Adrenal gland (tissue), 19 donors: ENCODE results near the gene PPCS. TPM values are rescaled to one million over a fixed set of nuclear protein-coding genes. Genes with fewer than 3 reads are reported as not detected.

ENCODE experiments used
- DNase-seq, 7 donors: peaks; one replicate each; pipeline ENCODE4 v3.0.0-alpha.2; 2019 to 2020
- H3K27ac ChIP-seq, 5 donors: fragments of 200-600 bp; sonication (generic) in 4 of 5; 1 replicate in 3 of 5; 2 replicates in 2 of 5; pipeline versions ENCODE4 v1.5.1 to v1.8.0; 2016 to 2020; ENCODE audit warnings: mild to moderate bottlenecking in 1 of 5
- H3K27me3 ChIP-seq: fragments of 200-600 bp; 2 replicates; pipeline ENCODE4 v1.8.0; 2021
- H3K36me3 ChIP-seq, 2 donors: fragments of 200-600 bp; replicated peaks in 1 of 2; 1 replicate in 1 of 2; 2 replicates in 1 of 2; pipeline versions ENCODE4 v1.5.1 to v1.8.0; 2018 to 2022
- H3K4me1 ChIP-seq, 2 donors: fragments of 200-600 bp; replicated peaks in 1 of 2; 1 replicate in 1 of 2; 2 replicates in 1 of 2; pipeline versions ENCODE4 v1.5.1 to v1.8.0; 2018 to 2021
- H3K4me3 ChIP-seq, 4 donors: fragments of 200-600 bp; sonication (generic) in 3 of 4; one replicate each; pipeline ENCODE4 v1.5.1; 2016 to 2018
- H3K9me3 ChIP-seq, 3 donors: fragments of 200-600 bp; sonication (generic) in 1 of 3; replicated peaks in 1 of 3; 1 replicate in 2 of 3; 2 replicates in 1 of 3; pipeline versions ENCODE4 v1.5.1 to v1.8.0; 2016 to 2021
- POLR2A ChIP-seq, 2 donors: fragments of 450-650 bp; IDR thresholded peaks; one replicate each; pipeline ENCODE4 v1.6.1; 2017; ENCODE audit warnings: antibody characterized with exemption in 2 of 2, mild to moderate bottlenecking in 2 of 2, moderate library complexity in 1 of 2
- WGBS, 4 donors: extraction: QIAGEN DNeasy Blood & Tissue Kit in 2 of 4; methylation state at CpG; one replicate each; pipeline versions ENCODE4 v1.1.5 to v1.1.7; 2013 to 2017; 5-methylcytosine and 5-hydroxymethylcytosine counted together
- intact Hi-C, 2 donors: fragments of 100-400 bp; cut with DNase I; formaldehyde crosslinking; loops; one replicate each; pipeline versions ENCODE4 v1.14.1 to v1.15.0; 2022 to 2023
- long read RNA-seq, 10 donors: library from polyadenylated mRNA in 3 of 10; unstranded in 2 of 10; stranded (forward) in 1 of 10; transcript quantifications; one replicate each; pipeline ENCODE4 v2.0.0 and lab custom pipeline, GENCODE V29; 2021 to 2026
- polyA plus RNA-seq, 3 donors: library from polyadenylated mRNA; stranded (reverse); fragments of 200-250 nt in 2 of 3; fragments of 350-450 nt in 1 of 3; fragmentation: Illumina TruSeq in 1 of 3; extraction: RNeasy Lipid Tissue Mini Kit (QIAGEN cat#74804) in 1 of 3; gene quantifications; one replicate each; pipeline ENCODE4 v1.2.3, GENCODE V29; 2013 to 2014
- total RNA-seq, 9 donors: library from RNA; depleted of rRNA in 4 of 9; stranded (reverse); fragments of >200 nt in 4 of 9; fragments of 120-200 nt in 1 of 9; fragmentation: NEBNext Ultra II Directional in 1 of 9; extraction: Animal tissue kit (Norgen Biotek cat#: 25700) in 1 of 9; gene quantifications; one replicate each; pipeline versions ENCODE4 v1.1.0 to v1.2.4, GENCODE V29; 2013 to 2023
- TF ChIP-seq, protein P1 (sequence below), 6 experiments: fragments of 450-650 bp in 4 of 6; fragments of 200-600 bp in 2 of 6; sonication (generic) in 1 of 6; IDR thresholded peaks; 1 replicate in 5 of 6; 2 replicates in 1 of 6; pipeline versions ENCODE4 v1.5.1 to v1.8.0; 2016 to 2021; ENCODE audit warnings: antibody characterized with exemption in 6 of 6, mild to moderate bottlenecking in 2 of 6, moderate library complexity in 1 of 6
- donor health status: healthy with polysubstance abuse.
- donor health status: Bipolar disorder and iron deficiency.
- donor health status: DM: yes; HTN: yes; CAD: no.
- donor health status: DM: no; HTN: no; CAD: no.
- donor health status: DM: no; HTN: no; CAD: no.
- donor health status: DM: yes; HTN: yes; CAD: no.

Gene PPCS
- total RNA-seq (100 to 1,000 TPM in 3 of 9 donors, 10 to 100 TPM in 6; 48.7 to 141 (median 89.1) TPM), polyA plus RNA-seq (100 to 1,000 TPM in 1 of 3 donors, 10 to 100 TPM in 2; 85.9 to 191 (median 92.7) TPM)
- long read RNA-seq, donor 1, transcript PPCS-201 (3 exons, 984 nt): minor isoform, 30 of 77 reads
- long read RNA-seq, donor 1, transcript PPCS-203 (3 exons, 1,431 nt): major isoform, 42 of 77 reads
- long read RNA-seq, donor 1, partial matches to known transcripts: 0 of 77 reads
- long read RNA-seq, donor 1, other reads (novel, unspliced or antisense): 0 of 77 reads
- long read RNA-seq, donor 2, transcript PPCS-201 (3 exons, 984 nt): minor isoform, 15 of 52 reads
- long read RNA-seq, donor 2, transcript PPCS-203 (3 exons, 1,431 nt): major isoform, 31 of 52 reads
- long read RNA-seq, donor 2, partial matches to known transcripts: 0 of 52 reads
- long read RNA-seq, donor 2, other reads (novel, unspliced or antisense): 0 of 52 reads
- long read RNA-seq, donor 3, transcript PPCS-203 (3 exons, 1,431 nt): major isoform, 24 of 72 reads
- long read RNA-seq, donor 3, transcript PPCS-201 (3 exons, 984 nt): minor isoform, 16 of 72 reads
- long read RNA-seq, donor 3, partial matches to known transcripts: 28 of 72 reads
- long read RNA-seq, donor 3, other reads (novel, unspliced or antisense): 0 of 72 reads
- long read RNA-seq, donor 4, transcript PPCS-203 (3 exons, 1,431 nt): major isoform, 84 of 172 reads
- long read RNA-seq, donor 4, transcript PPCS-201 (3 exons, 984 nt): minor isoform, 72 of 172 reads
- long read RNA-seq, donor 4, partial matches to known transcripts: 0 of 172 reads
- long read RNA-seq, donor 4, other reads (novel, unspliced or antisense): 13 of 172 reads
- long read RNA-seq, donor 5, transcript PPCS-206 (3 exons, 641 nt): minor isoform, 5 of 161 reads
- long read RNA-seq, donor 5, transcript PPCS-203 (3 exons, 1,431 nt): major isoform, 89 of 161 reads
- long read RNA-seq, donor 5, transcript PPCS-201 (3 exons, 984 nt): minor isoform, 37 of 161 reads
- long read RNA-seq, donor 5, partial matches to known transcripts: 18 of 161 reads
- long read RNA-seq, donor 5, other reads (novel, unspliced or antisense): 10 of 161 reads
- long read RNA-seq, donor 6, transcript PPCS-203 (3 exons, 1,431 nt): major isoform, 41 of 78 reads
- long read RNA-seq, donor 6, transcript PPCS-201 (3 exons, 984 nt): minor isoform, 23 of 78 reads
- long read RNA-seq, donor 6, partial matches to known transcripts: 0 of 78 reads
- long read RNA-seq, donor 6, other reads (novel, unspliced or antisense): 12 of 78 reads
- long read RNA-seq, donor 7, transcript PPCS-203 (3 exons, 1,431 nt): major isoform, 17 of 38 reads
- long read RNA-seq, donor 7, transcript PPCS-201 (3 exons, 984 nt): minor isoform, 7 of 38 reads
- long read RNA-seq, donor 7, partial matches to known transcripts: 14 of 38 reads
- long read RNA-seq, donor 7, other reads (novel, unspliced or antisense): 0 of 38 reads
- long read RNA-seq, donor 8, transcript PPCS-203 (3 exons, 1,431 nt): major isoform, 42 of 65 reads
- long read RNA-seq, donor 8, transcript PPCS-201 (3 exons, 984 nt): minor isoform, 19 of 65 reads
- long read RNA-seq, donor 8, partial matches to known transcripts: 0 of 65 reads
- long read RNA-seq, donor 8, other reads (novel, unspliced or antisense): 0 of 65 reads
- long read RNA-seq, donor 9, transcript PPCS-207 (2 exons, 1,617 nt): minor isoform, 6 of 73 reads
- long read RNA-seq, donor 9, transcript PPCS-201 (3 exons, 984 nt): minor isoform, 29 of 73 reads
- long read RNA-seq, donor 9, transcript PPCS-203 (3 exons, 1,431 nt): major isoform, 33 of 73 reads
- long read RNA-seq, donor 9, partial matches to known transcripts: 0 of 73 reads
- long read RNA-seq, donor 9, other reads (novel, unspliced or antisense): 0 of 73 reads
- long read RNA-seq, donor 10, transcript PPCS-201 (3 exons, 984 nt): minor isoform, 10 of 34 reads
- long read RNA-seq, donor 10, transcript PPCS-203 (3 exons, 1,431 nt): major isoform, 11 of 34 reads
- long read RNA-seq, donor 10, partial matches to known transcripts: 10 of 34 reads
- long read RNA-seq, donor 10, other reads (novel, unspliced or antisense): 0 of 34 reads

- TF ChIP-seq, protein P1, sequence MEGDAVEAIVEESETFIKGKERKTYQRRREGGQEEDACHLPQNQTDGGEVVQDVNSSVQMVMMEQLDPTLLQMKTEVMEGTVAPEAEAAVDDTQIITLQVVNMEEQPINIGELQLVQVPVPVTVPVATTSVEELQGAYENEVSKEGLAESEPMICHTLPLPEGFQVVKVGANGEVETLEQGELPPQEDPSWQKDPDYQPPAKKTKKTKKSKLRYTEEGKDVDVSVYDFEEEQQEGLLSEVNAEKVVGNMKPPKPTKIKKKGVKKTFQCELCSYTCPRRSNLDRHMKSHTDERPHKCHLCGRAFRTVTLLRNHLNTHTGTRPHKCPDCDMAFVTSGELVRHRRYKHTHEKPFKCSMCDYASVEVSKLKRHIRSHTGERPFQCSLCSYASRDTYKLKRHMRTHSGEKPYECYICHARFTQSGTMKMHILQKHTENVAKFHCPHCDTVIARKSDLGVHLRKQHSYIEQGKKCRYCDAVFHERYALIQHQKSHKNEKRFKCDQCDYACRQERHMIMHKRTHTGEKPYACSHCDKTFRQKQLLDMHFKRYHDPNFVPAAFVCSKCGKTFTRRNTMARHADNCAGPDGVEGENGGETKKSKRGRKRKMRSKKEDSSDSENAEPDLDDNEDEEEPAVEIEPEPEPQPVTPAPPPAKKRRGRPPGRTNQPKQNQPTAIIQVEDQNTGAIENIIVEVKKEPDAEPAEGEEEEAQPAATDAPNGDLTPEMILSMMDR (IDR thresholded peaks at IDR 0.05): peak in 4 of 6 experiments; percentile 10 to 54 (median 37)
- peak in 1 of 2 donors; percentile 70 for TF ChIP-seq POLR2A (IDR thresholded peaks at IDR 0.05)
- intact Hi-C loops: no loop called here
- H3K27ac ChIP-seq: peak within 1 kb of the TSS; percentile 51 to 94 (median 87)
- no peaks in the 10 kb centered on the region for H3K27me3 ChIP-seq
- H3K4me1 ChIP-seq: peaks cover 10 to 22% of the 10 kb centered on the region in 2 donors
- H3K36me3 ChIP-seq: peaks cover 0 to 6% of the 10 kb centered on the region in 2 donors
- 0 to 1% (median 0%) methylated on average over 21 to 66 of the region's 66 CpGs for WGBS, 4 donors
- H3K9me3 ChIP-seq: no peaks in the 10 kb centered on the region
- DNase-seq: peak; percentile 87 to 94 (median 90)
- peak within 1 kb of the TSS; percentile 53 to 83 (median 68) for H3K4me3 ChIP-seq
Observed at GRCh38 chr1:42456010-42456753, at the start of gene PPCS, which contains the start of gene ZMYND12. PPCS (plus strand) TSS chr1:42456543; CDS start chr1:42456566, 23 bp downstream. ZMYND12 (minus strand) TSS chr1:42456022; CDS start chr1:42455997, 25 bp downstream.

DNA sequence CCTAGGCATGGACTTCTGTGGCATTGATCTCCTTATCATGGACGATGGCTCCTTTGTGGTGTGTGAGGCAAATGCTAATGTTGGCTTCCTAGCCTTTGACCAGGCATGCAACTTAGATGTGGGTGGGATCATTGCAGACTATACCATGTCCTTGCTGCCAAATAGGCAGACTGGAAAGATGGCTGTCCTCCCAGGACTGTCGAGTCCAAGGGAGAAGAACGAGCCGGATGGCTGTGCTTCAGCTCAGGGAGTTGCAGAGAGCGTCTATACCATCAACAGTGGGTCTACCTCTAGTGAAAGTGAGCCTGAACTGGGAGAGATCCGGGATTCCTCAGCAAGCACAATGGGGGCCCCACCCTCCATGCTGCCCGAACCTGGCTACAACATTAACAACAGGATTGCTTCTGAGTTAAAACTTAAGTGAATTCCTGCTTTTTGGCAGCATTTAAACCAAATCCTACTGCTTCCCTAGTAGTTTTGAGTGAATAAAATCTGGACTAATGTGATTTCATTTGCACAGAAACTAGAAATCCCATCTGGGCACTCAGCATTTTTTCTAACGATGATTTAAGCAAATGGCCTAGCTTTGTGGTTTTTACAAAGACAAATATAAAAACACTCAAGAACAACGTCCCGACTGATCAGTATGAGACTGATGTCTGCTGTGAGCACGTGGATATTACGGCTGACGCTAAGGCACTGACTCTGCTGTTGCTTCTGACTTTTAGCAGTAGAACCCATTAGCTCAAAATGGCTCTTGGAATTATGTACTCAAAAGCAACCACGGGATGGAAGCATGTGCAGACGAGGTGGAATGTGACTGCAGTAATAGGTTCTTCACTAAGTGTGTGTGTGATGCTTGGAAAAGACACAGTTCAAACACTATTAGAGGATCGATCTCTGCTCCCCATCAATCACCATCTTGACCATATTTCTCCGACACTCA is 41.5 kb upstream of the PPCS start:
- Histone ChIP-seq H3K36me3 (no peaks in the 10 kb centered on the region), H3K27me3 (no peaks in the 10 kb centered on the region), H3K4me3 (no peak overlapping the region), H3K27ac (no peak overlapping the region), H3K9me3 (no peaks in the 10 kb centered on the region), H3K4me1 (no peaks in the 10 kb centered on the region)
- DNase-seq: no peak
- WGBS, 4 donors: 84 to 88% (median 86%) methylated on average over 16 to 17 of the region's 17 CpGs
- intact Hi-C loops: no loop called here
- TF ChIP-seq, protein P1 (IDR thresholded peaks at IDR 0.05): no peak
- TF ChIP-seq POLR2A (IDR thresholded peaks at IDR 0.05): no peak
